Endothelial cell of umbilical vein (primary cell): Measurements from ENCODE around the gene PNRC1. TPM values are rescaled to one million over a fixed set of nuclear protein-coding genes. Genes with fewer than 3 reads are reported as not detected.
"Not testable (repeated sequence)": the region's sequence is repeated elsewhere in the genome, so short reads cannot be mapped to it uniquely, and the experiment has no call there.

Experiments used
- BruUV-seq: library from RNA; stranded (reverse); fragments of 400-500 nt; replicated peaks from 2 replicates; lab custom pipeline; 2021; lab: Mats Ljungman, UMichigan
- CTCF ChIA-PET: fragments of 300-600, 350-600 bp; sonication (Branson Sonifier 250); formaldehyde crosslinking; loops from one replicate; lab custom pipeline; 2021; ENCODE audit warnings: antibody characterized with exemption, inconsistent platforms; lab: Charles Lee
- POLR2A ChIA-PET: fragments of 300-600, 350-600 bp; sonication (Branson Sonifier 250); formaldehyde crosslinking; loops from one replicate; lab custom pipeline; 2021; ENCODE audit warnings: antibody characterized with exemption, inconsistent platforms; lab: Charles Lee
- DNase-seq: peaks from one replicate; pipeline ENCODE4 v3.0.0-alpha.2; 2011; ENCODE audit warnings: low read depth, low spot score
- FAIRE-seq: peaks from 2 replicates; lab custom pipeline; 2011; peaks lifted over from hg19 to GRCh38; lab: Jason Lieb, UNC
- H2AFZ ChIP-seq: 2 replicates; pipeline ENCODE4 v1.6.0; 2012; ENCODE audit warnings: low read depth, low read length, control low read depth, inconsistent platforms
- H3K27ac ChIP-seq: 2 replicates; pipeline ENCODE4 v1.5.1; 2011; ENCODE audit warnings: low read depth, mild to moderate bottlenecking, control low read depth, low read length, moderate library complexity; ENCODE audit not compliant: insufficient read depth
- H3K27me3 ChIP-seq, 2 experiments: 2 replicates each; pipeline versions ENCODE4 v1.6.0 to v1.6.1; 2011; ENCODE audit warnings: low read length in 2 of 2, mixed read lengths in 1 of 2; ENCODE audit not compliant: control insufficient read depth in 2 of 2, insufficient read depth in 2 of 2
- H3K36me3 ChIP-seq, 2 experiments: 2 replicates in 1 of 2; 3 replicates in 1 of 2; pipeline ENCODE4 v1.5.1; 2011; ENCODE audit warnings: low read length in 2 of 2, mild to moderate bottlenecking in 1 of 2, moderate library complexity in 1 of 2; ENCODE audit not compliant: control insufficient read depth in 2 of 2, insufficient read depth in 2 of 2; ENCODE audit errors: extremely low read depth in 1 of 2
- H3K4me1 ChIP-seq: 3 replicates; pipeline ENCODE4 v1.5.1; 2011; ENCODE audit warnings: mild to moderate bottlenecking, low read length; ENCODE audit not compliant: control insufficient read depth, insufficient read depth; ENCODE audit errors: extremely low read depth
- H3K4me2 ChIP-seq: 2 replicates; pipeline ENCODE4 v1.6.1; 2011; ENCODE audit warnings: low read length, control low read depth, mixed read lengths; ENCODE audit not compliant: insufficient read depth
- H3K4me3 ChIP-seq, 3 experiments: fragments of 200-600 bp in 1 of 3; sonication (generic), shearing (Covaris generic) in 1 of 3; replicated peaks in 1 of 3; 2 replicates each; pipeline ENCODE4 v1.5.1; 2011 to 2016; ENCODE audit warnings: control low read depth in 3 of 3, low read length in 3 of 3, mild to moderate bottlenecking in 2 of 3, inconsistent platforms in 1 of 3, low read depth in 1 of 3, moderate library complexity in 1 of 3; ENCODE audit not compliant: insufficient read depth in 1 of 3
- H3K79me2 ChIP-seq: 2 replicates; pipeline ENCODE4 v1.6.0; 2012; ENCODE audit warnings: low read length, inconsistent platforms; ENCODE audit not compliant: control insufficient read depth, insufficient read depth
- H3K9ac ChIP-seq: replicated peaks from 2 replicates; pipeline ENCODE3; 2011; ENCODE audit warnings: low read length, control low read depth; ENCODE audit not compliant: insufficient read depth; ENCODE audit errors: extremely low read depth
- H3K9me1 ChIP-seq: replicated peaks from 3 replicates; pipeline ENCODE4 v1.6.0; 2011; ENCODE audit warnings: mild to moderate bottlenecking, low read length; ENCODE audit not compliant: control insufficient read depth, insufficient read depth; ENCODE audit errors: extremely low read depth
- H3K9me3 ChIP-seq: replicated peaks from 2 replicates; pipeline ENCODE4 v1.5.1; 2012; ENCODE audit warnings: low read length, inconsistent platforms; ENCODE audit not compliant: control insufficient read depth, insufficient read depth
- H4K20me1 ChIP-seq: replicated peaks from 2 replicates; pipeline ENCODE3; 2011; ENCODE audit warnings: mild to moderate bottlenecking, low read length; ENCODE audit not compliant: control insufficient read depth, insufficient read depth; ENCODE audit errors: extremely low read depth
- JUN ChIP-seq: IDR thresholded peaks from 2 replicates; pipeline ENCODE4 v1.6.1; 2011; ENCODE audit warnings: borderline replicate concordance, low read depth; ENCODE audit not compliant: insufficient read length, insufficient read depth
- dilution Hi-C: fragments of 300-500 bp; cut with MboI; formaldehyde crosslinking; loops from one replicate; pipeline ENCODE4 v1.15.0; 2019; ENCODE audit warnings: low sequenced_read_pairs; ENCODE audit not compliant: extremely low pct_ligation_motif_present
- intact Hi-C: fragments of 100-400 bp; cut with micrococcal nuclease; formaldehyde crosslinking; loops from one replicate; pipeline ENCODE4 v1.10.0; 2022
- polyA plus RNA-seq, 4 experiments: library from polyadenylated mRNA; depleted of rRNA in 3 of 4; stranded (reverse) in 3 of 4; unstranded in 1 of 4; fragments of >200 nt; gene quantifications; 2 replicates each; pipeline versions ENCODE4 v1.2.1 to v1.2.3, GENCODE V29; 2011 to 2012; ENCODE audit warnings: missing spikeins in 1 of 4
- total RNA-seq: library from RNA; stranded (reverse); gene quantifications from 2 replicates; pipeline ENCODE4 v1.2.3, GENCODE V29; 2021
- TF ChIP-seq, protein P1 (sequence below), 2 donors: IDR thresholded peaks; 1 replicate in 1 of 2; 2 replicates in 1 of 2; pipeline ENCODE4 v1.5.1; 2011; ENCODE audit warnings: low read length in 2 of 2, mild to moderate bottlenecking in 2 of 2, moderate library complexity in 2 of 2, control low read depth in 1 of 2, inconsistent platforms in 1 of 2, low read depth in 1 of 2; ENCODE audit not compliant: insufficient read depth in 1 of 2; ENCODE audit errors: extremely low read depth in 1 of 2

The PNRC1 gene
- total and polyA plus RNA-seq, 2 donors (not counting 3 experiments of a cell fraction or from before 2014, with no cell fraction given), result 9.6 to 87.9 TPM

- ChIA-PET POLR2A (no interaction called here), CTCF (interaction anchor here (1.0 to 5.0 kb wide), 14 partner anchors 10 to 300 kb away, joined by 3 to 49 read pairs (median 4); partner anchors contain the start of gene PM20D2)
- BruUV-seq, result no TSS peak
- FAIRE-seq, result peak; percentile 53
- dilution Hi-C loops (no loop called here), intact Hi-C loops (loop anchor here (1.0 to 2.0 kb wide), 4 partner anchors 42 to 246 kb away; partner anchors contain the start of gene PNRC1)
- Histone ChIP-seq H3K4me1 (peaks cover 2% of the 10 kb centered on the region), H3K4me2 (no peak overlapping the region), H3K27me3 (peaks cover 6 to 18% of the 10 kb centered on the region in 2 experiments), H3K79me2 (no peaks in the 10 kb centered on the region), H3K36me3 (no peaks in the 10 kb centered on the region), H4K20me1 (no peaks in the 10 kb centered on the region), H3K9me3 (no peaks in the 10 kb centered on the region), H3K27ac (no peak overlapping the region), H3K9me1 (no peaks in the 10 kb centered on the region), H2AFZ (no peak overlapping the region), H3K9ac (no peak overlapping the region), H3K4me3 (no peak overlapping the region)
- TF ChIP-seq, protein P1, sequence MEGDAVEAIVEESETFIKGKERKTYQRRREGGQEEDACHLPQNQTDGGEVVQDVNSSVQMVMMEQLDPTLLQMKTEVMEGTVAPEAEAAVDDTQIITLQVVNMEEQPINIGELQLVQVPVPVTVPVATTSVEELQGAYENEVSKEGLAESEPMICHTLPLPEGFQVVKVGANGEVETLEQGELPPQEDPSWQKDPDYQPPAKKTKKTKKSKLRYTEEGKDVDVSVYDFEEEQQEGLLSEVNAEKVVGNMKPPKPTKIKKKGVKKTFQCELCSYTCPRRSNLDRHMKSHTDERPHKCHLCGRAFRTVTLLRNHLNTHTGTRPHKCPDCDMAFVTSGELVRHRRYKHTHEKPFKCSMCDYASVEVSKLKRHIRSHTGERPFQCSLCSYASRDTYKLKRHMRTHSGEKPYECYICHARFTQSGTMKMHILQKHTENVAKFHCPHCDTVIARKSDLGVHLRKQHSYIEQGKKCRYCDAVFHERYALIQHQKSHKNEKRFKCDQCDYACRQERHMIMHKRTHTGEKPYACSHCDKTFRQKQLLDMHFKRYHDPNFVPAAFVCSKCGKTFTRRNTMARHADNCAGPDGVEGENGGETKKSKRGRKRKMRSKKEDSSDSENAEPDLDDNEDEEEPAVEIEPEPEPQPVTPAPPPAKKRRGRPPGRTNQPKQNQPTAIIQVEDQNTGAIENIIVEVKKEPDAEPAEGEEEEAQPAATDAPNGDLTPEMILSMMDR (IDR thresholded peaks at IDR 0.05; ENCODE audit: extremely low read depth in 1 of 2, insufficient read depth in 1 of 2, low read depth in 1 of 2, low read length in 2 of 2), result peak in 1 of 2 donors; percentile 31
- TF ChIP-seq JUN, result no peak
- peak; percentile 52 for DNase-seq
These were observed 42.1 kb downstream of the PNRC1 start for GRCh38 chr6:89122625-89123024.

DNA sequence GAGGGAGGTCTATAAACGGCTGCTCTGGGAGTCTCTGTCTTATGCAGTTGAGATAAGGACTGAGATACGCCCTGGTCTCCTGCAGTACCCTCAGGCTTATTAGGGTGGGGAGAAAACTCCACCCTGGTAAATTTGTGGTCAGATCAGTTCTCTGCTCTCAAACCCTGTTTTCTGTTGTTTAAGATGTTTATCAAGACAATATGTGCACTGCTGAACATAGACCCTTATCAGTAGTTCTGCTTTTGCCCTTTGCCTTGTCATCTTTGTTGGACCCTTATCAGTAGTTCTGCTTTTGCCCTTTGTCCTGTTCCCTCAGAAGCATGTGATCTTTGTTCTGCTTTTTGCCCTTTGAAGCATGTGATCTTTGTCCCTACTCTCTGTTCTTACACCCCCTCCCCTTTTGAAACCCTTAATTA lies 47.7 kb downstream of the PNRC1 start:
- H3K79me2 ChIP-seq, H4K20me1 ChIP-seq, DNase-seq, FAIRE-seq, BruUV-seq, dilution Hi-C loops, intact Hi-C loops, H3K4me3 ChIP-seq, H3K9me1 ChIP-seq, H3K36me3 ChIP-seq, H3K27me3 ChIP-seq, CTCF ChIA-PET, POLR2A ChIA-PET, H3K4me2 ChIP-seq, H3K9ac ChIP-seq, H3K9me3 ChIP-seq, H3K4me1 ChIP-seq, H2AFZ ChIP-seq, H3K27ac ChIP-seq: not testable (repeated sequence)
